Stimulated activated CD4-positive, alpha-beta T cell treated with anti-CD3 and anti-CD28 coated beads, Interleukin-15, amount 100 ng/mL, for 24 hours (primary cell): Measurements from ENCODE around the gene TMSB10.
"Not testable (repeated sequence)": the region's sequence is repeated elsewhere in the genome, so short reads cannot be mapped to it uniquely, and the experiment has no call there.

ENCODE experiments used
- DNase-seq: peaks from one replicate; pipeline ENCODE4 v3.0.0-alpha.2; 2020

Gene TMSB10

GRCh38 chr2:84904717-84905174, 710 bp upstream of the TMSB10 start:
- DNase-seq, result peak; percentile 63

GRCh38 chr2:84906108-84906899, 848 bp downstream of the TMSB10 start:
- DNase-seq, result peak; percentile 78

GRCh38 chr2:84906900-84907714, 1.7 kb downstream of the TMSB10 start:
- peak; percentile 51 for DNase-seq

GRCh38 chr2:84908948-84909713, 3.7 kb downstream of the TMSB10 start:
- no peak for DNase-seq

- DNase-seq, result no peak
Measured at GRCh38 chr2:84911135-84911678, 5.8 kb downstream of the TMSB10 start.

- no peak for DNase-seq
Measured at GRCh38 chr2:84912984-84913383, 7.5 kb downstream of the TMSB10 start.

- no peak for DNase-seq
Measured at GRCh38 chr2:84914334-84914733, 8.9 kb downstream of the TMSB10 start.

- DNase-seq, result not testable (repeated sequence)
Measured at GRCh38 chr2:84915675-84916074, 10.2 kb downstream of the TMSB10 start.

GRCh38 chr2:84917821-84918220, 12.4 kb downstream of the TMSB10 start:
- DNase-seq, result not testable (repeated sequence)

- DNase-seq, result no peak
Measured at GRCh38 chr2:84918430-84918829, 13.0 kb downstream of the TMSB10 start.

GRCh38 chr2:84919885-84920580, 14.6 kb downstream of the TMSB10 start:
- peak; percentile 76 for DNase-seq

- DNase-seq, result no peak
Measured at GRCh38 chr2:84923009-84923408, 17.6 kb downstream of the TMSB10 start.

- DNase-seq, result peak; percentile 69
Measured at GRCh38 chr2:84924173-84925106, 19.0 kb downstream of the TMSB10 start.

GRCh38 chr2:84925336-84925723, 19.9 kb downstream of the TMSB10 start:
- no peak for DNase-seq

GRCh38 chr2:84925724-84926376, 20.4 kb downstream of the TMSB10 start:
- peak; percentile 99 for DNase-seq

GRCh38 chr2:84927275-84927627, 21.8 kb downstream of the TMSB10 start:
- DNase-seq, result no peak

- DNase-seq, result no peak
Measured at GRCh38 chr2:84931384-84931821, 25.9 kb downstream of the TMSB10 start.

GRCh38 chr2:84938194-84938879, 32.9 kb downstream of the TMSB10 start:
- DNase-seq, result peak; percentile 72

- peak; percentile 84 for DNase-seq
Measured at GRCh38 chr2:84939426-84940087, 34.1 kb downstream of the TMSB10 start.
